ENCODE data around the gene SAMD4A.

SAMD4A gene

GRCh38 chr14:54711812-54712464 lies 145.0 kb downstream of the SAMD4A start:
- no peak for TF ChIP-seq CTCF (IDR thresholded peaks at IDR 0.05)

- no peak for TF ChIP-seq CTCF (IDR thresholded peaks at IDR 0.05)
Measured at GRCh38 chr14:54712465-54713200, 145.7 kb downstream of the SAMD4A start.

- TF ChIP-seq CTCF (IDR thresholded peaks at IDR 0.05): no peak
Measured at GRCh38 chr14:54713379-54713778, 146.5 kb downstream of the SAMD4A start.

- no peak for TF ChIP-seq CTCF (IDR thresholded peaks at IDR 0.05)
Measured at GRCh38 chr14:54715239-54715638, 148.3 kb downstream of the SAMD4A start.

- no peak for TF ChIP-seq CTCF (IDR thresholded peaks at IDR 0.05)
Measured at GRCh38 chr14:54715811-54716210, 148.9 kb downstream of the SAMD4A start.

GRCh38 chr14:54716862-54717261 lies 149.9 kb downstream of the SAMD4A start:
- TF ChIP-seq CTCF (IDR thresholded peaks at IDR 0.05): no peak

GRCh38 chr14:54718046-54718445 lies 151.1 kb downstream of the SAMD4A start:
- no peak for TF ChIP-seq CTCF (IDR thresholded peaks at IDR 0.05)

Measured in LNCAP (cell line).